WI38 (cell line): Measurements from ENCODE around the gene GFOD1.

ENCODE experiments used
- H3K4me3 ChIP-seq: 2 replicates; pipeline ENCODE4 v1.5.1; 2011; ENCODE audit warnings: low read depth, mild to moderate bottlenecking, control low read depth, low read length
- CTCF ChIP-seq: IDR thresholded peaks from 2 replicates; pipeline ENCODE4 v1.5.1; 2012; ENCODE audit warnings: low read depth, mild to moderate bottlenecking, control low read depth, low read length

GFOD1 gene

GRCh38 chr6:13411484-13411883 lies 75.9 kb downstream of the GFOD1 start:
- no peak overlapping the region for H3K4me3 ChIP-seq
- TF ChIP-seq CTCF = no peak

- no peak for TF ChIP-seq CTCF
- H3K4me3 ChIP-seq = no peak overlapping the region
Measured at GRCh38 chr6:13409991-13410390, 77.4 kb downstream of the GFOD1 start.

GRCh38 chr6:13407709-13408695 lies 79.4 kb downstream of the GFOD1 start:
- no peak overlapping the region for H3K4me3 ChIP-seq
- no peak for TF ChIP-seq CTCF

GRCh38 chr6:13407368-13407708 lies 80.1 kb downstream of the GFOD1 start:
- TF ChIP-seq CTCF = no peak
- H3K4me3 ChIP-seq = no peak overlapping the region

- no peak for TF ChIP-seq CTCF
- no peak overlapping the region for H3K4me3 ChIP-seq
Measured at GRCh38 chr6:13406781-13407180, 80.6 kb downstream of the GFOD1 start.

- no peak for TF ChIP-seq CTCF
- H3K4me3 ChIP-seq = no peak overlapping the region
Measured at GRCh38 chr6:13405961-13406477, 81.4 kb downstream of the GFOD1 start.

GRCh38 chr6:13404892-13405254 lies 82.5 kb downstream of the GFOD1 start:
- no peak for TF ChIP-seq CTCF
- H3K4me3 ChIP-seq = no peak overlapping the region
